Measurements from ENCODE around the gene RHBDD3. TPM values are rescaled to one million over a fixed set of nuclear protein-coding genes. Genes with fewer than 3 reads are reported as not detected.

Gene RHBDD3
- total and polyA plus RNA-seq, 9 of the 15 experiments (the other 6 are each of a cell fraction or from before 2014, with no cell fraction given) = 0.32 to 35.6 (median 14.0) TPM

DNA sequence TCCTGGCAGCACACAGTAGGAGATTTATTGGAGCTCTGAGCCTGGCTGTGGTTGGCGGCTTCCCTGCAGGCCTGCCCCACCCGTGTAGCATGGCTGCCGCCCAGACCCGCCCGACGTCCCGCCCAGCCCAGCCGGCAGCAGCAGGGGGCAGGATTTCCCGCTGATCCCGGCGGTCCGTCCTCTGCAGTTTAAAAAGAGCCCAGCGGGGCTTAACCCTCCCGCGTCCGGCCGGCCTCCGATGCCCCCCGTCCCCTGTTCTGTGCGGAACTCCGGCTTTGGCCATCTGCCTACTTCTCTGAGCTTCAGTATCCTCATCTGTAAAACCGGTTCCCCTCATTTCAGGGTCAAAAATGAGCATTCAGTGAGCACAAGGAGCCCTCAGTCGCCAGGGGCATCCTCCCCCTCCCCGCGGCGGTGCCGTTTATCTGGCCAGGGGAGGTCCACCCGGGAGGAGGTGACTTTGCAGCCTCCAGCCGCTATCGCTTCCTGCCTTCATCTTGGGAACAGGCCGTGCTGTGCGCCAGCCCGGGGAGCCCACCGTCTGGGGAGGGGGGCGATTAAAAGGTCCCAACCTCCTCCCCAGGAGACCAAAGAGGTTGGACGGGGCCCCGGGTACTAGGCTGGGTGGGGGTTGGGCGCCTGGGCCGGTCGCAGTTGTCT, 38.5 kb upstream of the RHBDD3 start, which contains the start of gene GAS2L1:
GAS2L1 (plus strand) TSS at position 476 of the 660 bp plus-strand sequence. CDS start 1,456 bp downstream, outside the sequence.
- Histone ChIP-seq H3K9me3 (replicated peaks; ENCODE audit: control insufficient read depth, insufficient read depth, low read depth, low read length) (no peaks in the 10 kb centered on the region), H3K9me1 (ENCODE audit: control insufficient read depth, insufficient read depth, low read length) (no peaks in the 10 kb centered on the region), H3K4me2 (ENCODE audit: insufficient read depth, low read length) (peak within 1 kb of the TSS; percentile 81), H3K4me1 (replicated peaks in 1 of 2; ENCODE audit: control insufficient read depth in 2 of 2, insufficient read depth in 2 of 2, low read length in 2 of 2) (peaks cover 21 to 91% of the 10 kb centered on the region in 2 experiments), H3K4me3 (peak within 1 kb of the TSS; percentile 81), H3K36me3 (ENCODE audit: control insufficient read depth, insufficient read depth, low read length) (peaks cover 7% of the 10 kb centered on the region; the same call in 1 of the 3 replicates), H4K20me1 (replicated peaks; ENCODE audit: control insufficient read depth, insufficient read depth, low read length) (no peaks in the 10 kb centered on the region), H3K27ac (ENCODE audit: extremely low read depth, low read depth, low read length) (peak within 1 kb of the TSS; percentile 94), H3K9ac (ENCODE audit: insufficient read depth in 1 of 2, low read depth in 2 of 2, low read length in 2 of 2) (peak within 1 kb of the TSS; percentile 77 to 95), H3K79me2 (ENCODE audit: control insufficient read depth, insufficient read depth, low read length) (peaks cover 18% of the 10 kb centered on the region), H3K27me3 (ENCODE audit: control insufficient read depth in 2 of 2, insufficient read depth in 2 of 2, low read length in 2 of 2) (no peaks in the 10 kb centered on the region), H2AFZ (ENCODE audit: low read depth, low read length) (peak within 1 kb of the TSS; percentile 98)
- peak; percentile 83 for ATAC-seq
- DNase-seq (ENCODE audit: extremely low read depth in 1 of 4, low spot score in 3 of 4) = peak; percentile 71 to 87 (median 78)
- in situ Hi-C loops (cut with MboI) (no loop called here), intact Hi-C loops (cut with micrococcal nuclease) (no loop called here)
- BruUV-seq (replicated peaks) = no TSS peak
- ChIA-PET CTCF (ENCODE audit: low intra/inter-chr PET ratio) (no interaction called here), POLR2A (interaction anchor here (0.6 to 1.2 kb wide), 8 partner anchors 9 to 754 kb away, joined by 3 to 4 read pairs (median 4); no protein-coding TSS in a partner anchor)
- peak; percentile 72 for FAIRE-seq
- 1% methylated on average over 14 of the region's 40 CpGs for WGBS (ENCODE audit: insufficient coverage, low coverage, missing lambda C conversion rate)
- TF ChIP-seq KDM1A (IDR thresholded peaks at IDR 0.05) (0 out of 4 replicates have a peak, but pooled peaks of 1 of the 2 experiments have one; percentile 44), CREM (IDR thresholded peaks at IDR 0.05; ENCODE audit: low read depth) (peak; percentile 11; the same call in 1 of the 2 replicates), RBBP5 (IDR thresholded peaks at IDR 0.05; ENCODE audit: borderline replicate concordance, insufficient read depth, low read length, poor library complexity, severe bottlenecking) (peak; percentile 67), PCBP1 (IDR thresholded peaks at IDR 0.05; ENCODE audit: low read depth, low read length, poor library complexity, severe bottlenecking) (no peak), HMGN3 (IDR thresholded peaks at IDR 0.05; ENCODE audit: borderline replicate concordance, extremely low read depth, insufficient read length, low read depth, low read length) (peak; percentile 27), PHF8 (IDR thresholded peaks at IDR 0.05; ENCODE audit: borderline replicate concordance, low read length) (peak; percentile 60; the same call in 1 of the 2 replicates)
- TF ChIP-seq, protein P1, sequence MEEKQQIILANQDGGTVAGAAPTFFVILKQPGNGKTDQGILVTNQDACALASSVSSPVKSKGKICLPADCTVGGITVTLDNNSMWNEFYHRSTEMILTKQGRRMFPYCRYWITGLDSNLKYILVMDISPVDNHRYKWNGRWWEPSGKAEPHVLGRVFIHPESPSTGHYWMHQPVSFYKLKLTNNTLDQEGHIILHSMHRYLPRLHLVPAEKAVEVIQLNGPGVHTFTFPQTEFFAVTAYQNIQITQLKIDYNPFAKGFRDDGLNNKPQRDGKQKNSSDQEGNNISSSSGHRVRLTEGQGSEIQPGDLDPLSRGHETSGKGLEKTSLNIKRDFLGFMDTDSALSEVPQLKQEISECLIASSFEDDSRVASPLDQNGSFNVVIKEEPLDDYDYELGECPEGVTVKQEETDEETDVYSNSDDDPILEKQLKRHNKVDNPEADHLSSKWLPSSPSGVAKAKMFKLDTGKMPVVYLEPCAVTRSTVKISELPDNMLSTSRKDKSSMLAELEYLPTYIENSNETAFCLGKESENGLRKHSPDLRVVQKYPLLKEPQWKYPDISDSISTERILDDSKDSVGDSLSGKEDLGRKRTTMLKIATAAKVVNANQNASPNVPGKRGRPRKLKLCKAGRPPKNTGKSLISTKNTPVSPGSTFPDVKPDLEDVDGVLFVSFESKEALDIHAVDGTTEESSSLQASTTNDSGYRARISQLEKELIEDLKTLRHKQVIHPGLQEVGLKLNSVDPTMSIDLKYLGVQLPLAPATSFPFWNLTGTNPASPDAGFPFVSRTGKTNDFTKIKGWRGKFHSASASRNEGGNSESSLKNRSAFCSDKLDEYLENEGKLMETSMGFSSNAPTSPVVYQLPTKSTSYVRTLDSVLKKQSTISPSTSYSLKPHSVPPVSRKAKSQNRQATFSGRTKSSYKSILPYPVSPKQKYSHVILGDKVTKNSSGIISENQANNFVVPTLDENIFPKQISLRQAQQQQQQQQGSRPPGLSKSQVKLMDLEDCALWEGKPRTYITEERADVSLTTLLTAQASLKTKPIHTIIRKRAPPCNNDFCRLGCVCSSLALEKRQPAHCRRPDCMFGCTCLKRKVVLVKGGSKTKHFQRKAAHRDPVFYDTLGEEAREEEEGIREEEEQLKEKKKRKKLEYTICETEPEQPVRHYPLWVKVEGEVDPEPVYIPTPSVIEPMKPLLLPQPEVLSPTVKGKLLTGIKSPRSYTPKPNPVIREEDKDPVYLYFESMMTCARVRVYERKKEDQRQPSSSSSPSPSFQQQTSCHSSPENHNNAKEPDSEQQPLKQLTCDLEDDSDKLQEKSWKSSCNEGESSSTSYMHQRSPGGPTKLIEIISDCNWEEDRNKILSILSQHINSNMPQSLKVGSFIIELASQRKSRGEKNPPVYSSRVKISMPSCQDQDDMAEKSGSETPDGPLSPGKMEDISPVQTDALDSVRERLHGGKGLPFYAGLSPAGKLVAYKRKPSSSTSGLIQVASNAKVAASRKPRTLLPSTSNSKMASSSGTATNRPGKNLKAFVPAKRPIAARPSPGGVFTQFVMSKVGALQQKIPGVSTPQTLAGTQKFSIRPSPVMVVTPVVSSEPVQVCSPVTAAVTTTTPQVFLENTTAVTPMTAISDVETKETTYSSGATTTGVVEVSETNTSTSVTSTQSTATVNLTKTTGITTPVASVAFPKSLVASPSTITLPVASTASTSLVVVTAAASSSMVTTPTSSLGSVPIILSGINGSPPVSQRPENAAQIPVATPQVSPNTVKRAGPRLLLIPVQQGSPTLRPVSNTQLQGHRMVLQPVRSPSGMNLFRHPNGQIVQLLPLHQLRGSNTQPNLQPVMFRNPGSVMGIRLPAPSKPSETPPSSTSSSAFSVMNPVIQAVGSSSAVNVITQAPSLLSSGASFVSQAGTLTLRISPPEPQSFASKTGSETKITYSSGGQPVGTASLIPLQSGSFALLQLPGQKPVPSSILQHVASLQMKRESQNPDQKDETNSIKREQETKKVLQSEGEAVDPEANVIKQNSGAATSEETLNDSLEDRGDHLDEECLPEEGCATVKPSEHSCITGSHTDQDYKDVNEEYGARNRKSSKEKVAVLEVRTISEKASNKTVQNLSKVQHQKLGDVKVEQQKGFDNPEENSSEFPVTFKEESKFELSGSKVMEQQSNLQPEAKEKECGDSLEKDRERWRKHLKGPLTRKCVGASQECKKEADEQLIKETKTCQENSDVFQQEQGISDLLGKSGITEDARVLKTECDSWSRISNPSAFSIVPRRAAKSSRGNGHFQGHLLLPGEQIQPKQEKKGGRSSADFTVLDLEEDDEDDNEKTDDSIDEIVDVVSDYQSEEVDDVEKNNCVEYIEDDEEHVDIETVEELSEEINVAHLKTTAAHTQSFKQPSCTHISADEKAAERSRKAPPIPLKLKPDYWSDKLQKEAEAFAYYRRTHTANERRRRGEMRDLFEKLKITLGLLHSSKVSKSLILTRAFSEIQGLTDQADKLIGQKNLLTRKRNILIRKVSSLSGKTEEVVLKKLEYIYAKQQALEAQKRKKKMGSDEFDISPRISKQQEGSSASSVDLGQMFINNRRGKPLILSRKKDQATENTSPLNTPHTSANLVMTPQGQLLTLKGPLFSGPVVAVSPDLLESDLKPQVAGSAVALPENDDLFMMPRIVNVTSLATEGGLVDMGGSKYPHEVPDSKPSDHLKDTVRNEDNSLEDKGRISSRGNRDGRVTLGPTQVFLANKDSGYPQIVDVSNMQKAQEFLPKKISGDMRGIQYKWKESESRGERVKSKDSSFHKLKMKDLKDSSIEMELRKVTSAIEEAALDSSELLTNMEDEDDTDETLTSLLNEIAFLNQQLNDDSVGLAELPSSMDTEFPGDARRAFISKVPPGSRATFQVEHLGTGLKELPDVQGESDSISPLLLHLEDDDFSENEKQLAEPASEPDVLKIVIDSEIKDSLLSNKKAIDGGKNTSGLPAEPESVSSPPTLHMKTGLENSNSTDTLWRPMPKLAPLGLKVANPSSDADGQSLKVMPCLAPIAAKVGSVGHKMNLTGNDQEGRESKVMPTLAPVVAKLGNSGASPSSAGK (IDR thresholded peaks at IDR 0.05) = peak; percentile 44; the same call in 1 of the 2 replicates

All from K562 (cell line).